HPDE6-E6E7 (cell line): ENCODE measurements around the gene STRA6.

Source experiments
- DNase-seq: peaks from one replicate; pipeline ENCODE4 v3.0.0; 2011; ENCODE audit warnings: missing footprints; ENCODE audit errors: extremely low spot score

Gene STRA6

GRCh38 chr15:74206801-74207281 lies 4.3 kb upstream of the STRA6 start:
- DNase-seq, result no peak

GRCh38 chr15:74205582-74205947 lies 3.0 kb upstream of the STRA6 start:
- DNase-seq, result no peak

GRCh38 chr15:74203914-74204431 lies 1.4 kb upstream of the STRA6 start:
- DNase-seq, result no peak

GRCh38 chr15:74201710-74202420 lies 722 bp downstream of the STRA6 start:
- DNase-seq, result peak; percentile 62

GRCh38 chr15:74200871-74201419 lies 1.6 kb downstream of the STRA6 start:
- no peak for DNase-seq

DNA sequence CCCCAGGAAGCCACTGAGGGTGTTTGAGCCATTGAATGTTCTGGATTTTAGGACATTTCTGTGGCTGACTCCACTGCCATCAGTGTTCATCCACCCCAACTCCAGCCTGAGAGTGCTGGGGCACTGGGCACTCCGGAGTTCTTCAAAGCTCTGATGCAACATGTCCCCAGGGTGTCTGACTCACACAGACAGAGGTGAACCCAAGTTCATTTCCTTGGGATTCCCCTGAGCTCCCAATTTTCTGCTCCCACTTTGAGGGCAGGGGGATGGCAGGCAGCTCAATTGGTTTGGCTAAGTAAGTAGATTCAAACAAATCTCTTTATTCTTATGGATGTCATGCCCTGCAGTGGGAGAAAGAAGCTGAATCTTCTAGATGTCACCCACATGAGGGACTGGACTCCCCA lies 2.2 kb downstream of the STRA6 start:
- peak; percentile 54 for DNase-seq

DNA sequence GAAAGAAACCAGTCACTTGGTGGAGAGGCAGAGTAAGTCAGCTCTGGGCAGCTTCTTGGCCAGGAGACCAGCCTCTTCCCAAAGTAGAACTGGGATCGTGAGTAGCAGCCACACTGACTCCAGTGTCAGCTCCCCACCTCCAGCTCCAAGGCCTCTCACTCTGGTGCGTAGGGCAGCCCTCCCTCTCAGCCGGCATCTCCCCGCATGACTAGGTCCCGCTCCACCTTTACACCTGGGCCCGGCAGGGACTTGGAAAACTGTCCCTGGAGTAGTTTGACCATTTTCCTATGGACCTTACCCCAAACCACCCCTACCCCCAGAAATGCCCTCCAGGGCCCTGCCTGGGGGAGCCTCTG lies 3.3 kb downstream of the STRA6 start:
- no peak for DNase-seq

DNA sequence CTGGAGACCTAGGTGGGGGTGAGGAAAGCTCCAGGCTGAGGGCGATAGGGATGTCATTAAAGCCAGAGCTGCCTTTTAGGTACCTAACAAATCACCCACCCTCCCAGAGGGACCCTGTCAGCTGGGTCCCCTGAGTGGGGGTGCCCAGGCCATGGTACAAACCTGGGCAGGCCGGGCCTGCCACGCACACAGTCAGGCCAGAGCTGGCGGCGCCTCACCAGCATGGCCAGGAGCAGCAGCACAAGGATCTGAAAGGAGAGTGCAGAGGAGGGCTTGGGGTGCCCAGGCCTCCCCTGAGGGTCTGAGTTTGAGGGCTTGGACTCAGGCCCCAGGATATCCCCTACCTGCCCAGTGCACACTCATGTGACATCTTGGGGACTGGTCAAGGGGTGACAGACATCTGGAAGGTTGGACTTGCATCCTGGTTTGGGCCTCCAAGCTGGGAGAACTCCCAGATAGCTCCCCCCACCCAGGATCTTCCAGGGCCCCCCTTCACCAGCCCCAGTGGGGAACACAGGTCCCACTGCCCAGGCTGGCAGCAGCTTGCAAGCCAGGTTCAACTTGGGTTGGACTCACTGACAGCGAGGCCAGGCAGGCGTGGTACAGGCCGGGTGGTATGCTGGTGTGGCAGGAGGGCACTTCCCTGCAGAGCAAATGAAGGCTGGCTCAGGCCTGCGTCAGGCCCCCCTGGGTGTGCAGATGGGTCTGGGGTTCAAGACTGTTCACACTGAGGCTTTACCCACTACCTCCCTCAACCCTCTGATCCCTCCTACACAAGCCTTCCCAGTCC lies 5.2 kb downstream of the STRA6 start:
- DNase-seq, result no peak

- no peak for DNase-seq
These were observed 6.4 kb downstream of the STRA6 start for GRCh38 chr15:74196175-74196574.

GRCh38 chr15:74194572-74195559 lies 7.7 kb downstream of the STRA6 start:
- no peak for DNase-seq

DNA sequence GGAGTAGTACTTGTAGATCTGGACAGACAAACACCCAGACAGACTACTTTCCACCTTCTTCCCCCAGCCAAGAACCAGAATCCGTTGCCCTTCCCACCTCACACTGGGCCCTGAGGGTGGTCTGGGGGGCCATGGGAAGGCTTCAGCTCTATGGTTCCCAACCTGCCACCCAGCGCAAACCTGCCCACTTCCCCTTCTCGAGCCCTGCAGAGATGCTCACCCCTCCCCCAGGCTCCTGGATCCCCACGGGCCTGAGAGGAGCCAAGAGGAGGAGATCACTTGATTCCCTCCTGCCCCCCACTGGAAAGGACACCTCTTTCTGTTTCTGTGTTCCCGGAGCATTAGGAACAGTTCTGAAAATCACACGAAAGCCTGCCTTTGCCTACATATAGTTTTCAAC lies 8.7 kb downstream of the STRA6 start:
- DNase-seq, result no peak

GRCh38 chr15:74193299-74193718 lies 9.3 kb downstream of the STRA6 start:
- peak; percentile 66 for DNase-seq

DNA sequence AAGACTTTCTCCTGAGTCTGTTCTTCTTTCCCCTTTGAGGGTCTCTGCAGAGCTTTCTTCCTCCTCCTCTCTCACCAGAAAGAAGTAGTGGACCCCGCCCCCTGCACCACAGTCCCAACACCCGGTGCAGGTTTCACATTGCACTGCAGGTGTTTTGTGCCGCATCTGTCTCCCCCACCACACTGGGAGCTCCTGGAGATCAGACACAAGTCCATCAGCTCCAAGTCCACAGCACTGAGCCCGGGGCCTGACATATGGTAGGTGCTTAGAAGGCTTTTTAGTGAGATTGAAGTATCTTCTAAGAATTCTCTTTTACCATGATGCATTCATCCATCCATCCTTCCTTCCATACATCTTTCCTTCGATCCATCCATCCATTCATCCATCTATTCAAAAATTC lies 9.8 kb downstream of the STRA6 start:
- DNase-seq, result no peak

DNA sequence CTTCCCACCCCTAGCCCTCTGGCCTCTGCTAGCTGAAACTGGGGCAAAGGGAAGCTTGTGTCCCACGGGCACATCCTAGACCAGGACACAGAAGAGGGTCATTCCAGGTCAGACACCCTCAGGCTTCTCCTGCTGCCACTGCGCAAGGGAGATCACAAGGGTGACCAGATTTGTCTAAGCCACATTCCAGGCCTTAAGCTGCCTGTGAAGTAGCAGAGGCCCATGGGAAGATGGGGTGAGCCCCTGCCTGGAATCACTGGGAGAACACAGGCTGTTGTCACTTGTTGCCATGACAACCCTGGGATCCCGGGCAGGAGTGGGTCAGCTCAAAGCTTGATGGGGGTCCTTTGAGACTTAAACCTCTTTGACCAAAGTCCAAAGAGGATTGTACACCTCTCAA lies 10.8 kb downstream of the STRA6 start:
- no peak for DNase-seq

- no peak for DNase-seq
These were observed 14.4 kb downstream of the STRA6 start for GRCh38 chr15:74188216-74188615.

DNA sequence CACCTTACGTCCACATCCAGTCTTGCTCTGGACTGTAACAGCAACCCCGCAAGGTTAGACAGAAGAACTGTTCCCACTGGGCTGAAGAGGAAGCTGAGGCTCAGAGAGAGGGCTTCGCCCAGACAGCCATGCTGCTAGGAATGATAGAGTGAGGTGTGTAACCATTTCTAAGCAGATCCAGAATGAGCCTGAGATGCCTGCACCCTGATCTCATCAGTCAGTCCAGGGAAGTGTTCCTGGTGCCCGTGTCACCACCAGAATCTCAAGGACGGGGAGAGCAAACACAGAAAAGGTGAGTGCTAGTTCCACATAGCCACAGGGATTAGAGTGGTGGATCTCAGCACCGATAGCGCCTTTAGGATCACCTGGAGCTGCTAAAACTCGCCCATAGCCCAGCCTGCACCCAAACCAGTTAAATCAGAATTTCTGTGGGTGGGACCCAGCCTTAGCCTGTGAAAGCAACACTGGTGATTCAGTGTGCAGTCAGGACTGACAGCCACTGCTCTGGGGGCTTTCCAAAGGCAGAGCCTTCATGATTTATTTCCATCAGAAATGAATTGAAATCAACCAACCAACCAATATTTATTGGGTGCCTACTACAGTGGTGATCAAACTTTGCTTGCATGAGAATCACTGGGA lies 16.8 kb downstream of the STRA6 start:
- DNase-seq, result no peak

DNA sequence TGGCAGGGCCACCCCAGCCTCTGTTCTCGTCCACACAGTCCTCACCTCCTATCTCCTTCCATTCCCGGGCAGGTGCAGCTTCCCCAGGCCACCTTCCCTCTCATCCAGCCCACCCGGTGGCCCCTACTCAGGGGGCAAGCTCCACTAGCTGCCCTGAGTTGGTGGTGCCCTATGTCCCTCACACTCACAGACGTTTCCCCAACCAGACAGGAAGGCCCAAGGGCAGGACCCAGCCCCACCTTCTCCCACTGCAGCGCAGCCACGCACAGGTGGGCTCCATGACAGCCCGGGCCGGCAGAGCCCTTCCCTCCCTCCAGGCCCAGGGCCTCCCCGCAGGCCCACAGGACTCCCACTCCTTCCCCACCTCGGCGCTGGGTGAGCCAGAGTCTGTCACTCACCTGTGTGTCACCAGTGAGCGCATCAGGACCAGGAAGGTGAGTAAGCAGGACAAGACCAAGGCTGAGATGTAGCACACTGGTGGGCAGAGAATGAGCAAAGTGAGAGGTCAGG lies 17.9 kb downstream of the STRA6 start:
- DNase-seq, result no peak

DNA sequence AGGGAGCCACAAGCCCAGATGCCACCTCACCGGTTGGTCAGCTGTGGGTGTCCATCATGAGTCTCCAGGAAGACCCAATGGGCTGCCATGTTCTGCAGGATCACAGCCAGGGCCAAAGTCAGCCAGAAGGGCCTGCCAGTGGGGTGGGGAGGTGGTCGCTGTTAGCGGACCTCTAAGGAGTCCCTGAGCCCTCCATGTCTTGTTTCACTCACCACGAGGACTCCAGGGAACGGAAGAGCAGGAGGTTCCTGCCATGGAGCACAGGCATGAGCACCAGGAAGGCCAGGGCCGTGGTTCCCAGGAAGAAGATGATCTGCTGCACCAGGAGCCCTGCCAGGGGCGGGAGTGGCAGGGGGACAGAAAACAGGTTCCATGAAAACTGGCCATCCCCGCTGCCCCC lies 20.5 kb downstream of the STRA6 start:
- DNase-seq, result no peak

GRCh38 chr15:74180881-74181602 lies 21.5 kb downstream of the STRA6 start:
- no peak for DNase-seq
